ENCODE measurements around the gene EPHB2. TPM values are rescaled to one million over a fixed set of nuclear protein-coding genes. Genes with fewer than 3 reads are reported as not detected.
"Not testable (repeated sequence)": the region's sequence is repeated elsewhere in the genome, so short reads cannot be mapped to it uniquely, and the experiment has no call there.

The EPHB2 gene
- polyA plus RNA-seq, 1 donor from 2014 or later, result 22.8 TPM

GRCh38 chr1:22666412-22666811 lies 44.2 kb upstream of the EPHB2 start:
- Histone ChIP-seq H2AFZ (ENCODE audit: low read depth, low read length) (no peak overlapping the region), H3K79me2 (replicated peaks; ENCODE audit: insufficient read depth, low read length) (no peaks in the 10 kb centered on the region), H3K9me3 (ENCODE audit: low read length) (no peaks in the 10 kb centered on the region), H3K4me3 (ENCODE audit: low read length) (no peak overlapping the region), H3K27ac (ENCODE audit: low read length) (no peak overlapping the region), H4K20me1 (ENCODE audit: insufficient read depth) (no peaks in the 10 kb centered on the region), H3F3A (ENCODE audit: insufficient read depth, low read length, poor library complexity, severe bottlenecking) (no peaks in the 10 kb centered on the region), H3K27me3 (ENCODE audit: insufficient read depth, low read depth, low read length) (no peaks in the 10 kb centered on the region), H3K9me2 (ENCODE audit: insufficient read depth, low read length) (no peaks in the 10 kb centered on the region), H3K4me2 (ENCODE audit: low read length) (no peak overlapping the region), H3K9ac (ENCODE audit: low read length) (no peak overlapping the region), H3K36me3 (ENCODE audit: insufficient read depth, low read length) (no peaks in the 10 kb centered on the region)
- TF ChIP-seq EZH2 (IDR thresholded peaks at IDR 0.05; ENCODE audit: borderline replicate concordance, insufficient read depth, low read length, poor library complexity, severe bottlenecking), result no peak
- no peak for TF ChIP-seq SMC3 (conservative IDR thresholded peaks at IDR 0.05; ENCODE audit: poor library complexity)
- no peak for TF ChIP-seq RAD21 (conservative IDR thresholded peaks at IDR 0.05)
- no peak for TF ChIP-seq TAF1 (IDR thresholded peaks at IDR 0.05; ENCODE audit: low read depth)
- TF ChIP-seq EP300 (conservative IDR thresholded peaks at IDR 0.05; ENCODE audit: poor library complexity, severe bottlenecking), result no peak
- no peak for TF ChIP-seq POLR2AphosphoS5 (IDR thresholded peaks at IDR 0.05)
- TF ChIP-seq MXI1 (conservative IDR thresholded peaks at IDR 0.05; ENCODE audit: poor library complexity, severe bottlenecking), result no peak
- no peak for TF ChIP-seq REST (IDR thresholded peaks at IDR 0.05; ENCODE audit: borderline replicate concordance)
- TF ChIP-seq CTCF (IDR thresholded peaks at IDR 0.05; ENCODE audit: poor library complexity, severe bottlenecking), result no peak

GRCh38 chr1:22668840-22669239 lies 41.8 kb upstream of the EPHB2 start:
- H3K27ac ChIP-seq (ENCODE audit: low read length); H3K9me2 ChIP-seq (ENCODE audit: insufficient read depth, low read length); H3F3A ChIP-seq (ENCODE audit: insufficient read depth, low read length, poor library complexity, severe bottlenecking); H4K20me1 ChIP-seq (ENCODE audit: insufficient read depth); H3K27me3 ChIP-seq (ENCODE audit: insufficient read depth, low read depth, low read length); H3K4me2 ChIP-seq (ENCODE audit: low read length); H3K9me3 ChIP-seq (ENCODE audit: low read length); H3K79me2 ChIP-seq (replicated peaks; ENCODE audit: insufficient read depth, low read length); H3K36me3 ChIP-seq (ENCODE audit: insufficient read depth, low read length); H2AFZ ChIP-seq (ENCODE audit: low read depth, low read length); H3K4me3 ChIP-seq (ENCODE audit: low read length); H3K9ac ChIP-seq (ENCODE audit: low read length): not testable (repeated sequence)

- Histone ChIP-seq H3K9me2 (ENCODE audit: insufficient read depth, low read length) (no peaks in the 10 kb centered on the region), H3K4me2 (ENCODE audit: low read length) (no peak overlapping the region)
Observed at GRCh38 chr1:22670352-22670975, 40.2 kb upstream of the EPHB2 start.

More at GRCh38 chr1:22670352-22670975, 40.2 kb upstream of the EPHB2 start:
- Histone ChIP-seq H3K36me3 (ENCODE audit: insufficient read depth, low read length) (no peaks in the 10 kb centered on the region), H4K20me1 (ENCODE audit: insufficient read depth) (no peaks in the 10 kb centered on the region), H3F3A (ENCODE audit: insufficient read depth, low read length, poor library complexity, severe bottlenecking) (no peaks in the 10 kb centered on the region), H3K79me2 (replicated peaks; ENCODE audit: insufficient read depth, low read length) (no peaks in the 10 kb centered on the region), H3K4me3 (ENCODE audit: low read length) (no peak overlapping the region), H2AFZ (ENCODE audit: low read depth, low read length) (no peak overlapping the region), H3K27ac (ENCODE audit: low read length) (no peak overlapping the region), H3K9me3 (ENCODE audit: low read length) (no peaks in the 10 kb centered on the region), H3K9ac (ENCODE audit: low read length) (no peak overlapping the region), H3K27me3 (ENCODE audit: insufficient read depth, low read depth, low read length) (no peaks in the 10 kb centered on the region)
- no peak for TF ChIP-seq EP300 (conservative IDR thresholded peaks at IDR 0.05; ENCODE audit: poor library complexity, severe bottlenecking)
- TF ChIP-seq SMC3 (conservative IDR thresholded peaks at IDR 0.05; ENCODE audit: poor library complexity), result no peak
- TF ChIP-seq EZH2 (IDR thresholded peaks at IDR 0.05; ENCODE audit: borderline replicate concordance, insufficient read depth, low read length, poor library complexity, severe bottlenecking), result no peak
- TF ChIP-seq POLR2AphosphoS5 (IDR thresholded peaks at IDR 0.05), result no peak
- TF ChIP-seq TAF1 (IDR thresholded peaks at IDR 0.05; ENCODE audit: low read depth), result no peak
- no peak for TF ChIP-seq MXI1 (conservative IDR thresholded peaks at IDR 0.05; ENCODE audit: poor library complexity, severe bottlenecking)
- TF ChIP-seq REST (IDR thresholded peaks at IDR 0.05; ENCODE audit: borderline replicate concordance), result no peak
- TF ChIP-seq RAD21 (conservative IDR thresholded peaks at IDR 0.05), result no peak
- no peak for TF ChIP-seq CTCF (IDR thresholded peaks at IDR 0.05; ENCODE audit: poor library complexity, severe bottlenecking)
